Measurements from ENCODE around the gene TIMM44. TPM values are rescaled to one million over a fixed set of nuclear protein-coding genes. Genes with fewer than 3 reads are reported as not detected.

TIMM44 gene
- polyA plus RNA-seq, 1 donor (not counting 4 experiments of a cell fraction or from before 2014, with no cell fraction given), result 34.8 TPM

DNA sequence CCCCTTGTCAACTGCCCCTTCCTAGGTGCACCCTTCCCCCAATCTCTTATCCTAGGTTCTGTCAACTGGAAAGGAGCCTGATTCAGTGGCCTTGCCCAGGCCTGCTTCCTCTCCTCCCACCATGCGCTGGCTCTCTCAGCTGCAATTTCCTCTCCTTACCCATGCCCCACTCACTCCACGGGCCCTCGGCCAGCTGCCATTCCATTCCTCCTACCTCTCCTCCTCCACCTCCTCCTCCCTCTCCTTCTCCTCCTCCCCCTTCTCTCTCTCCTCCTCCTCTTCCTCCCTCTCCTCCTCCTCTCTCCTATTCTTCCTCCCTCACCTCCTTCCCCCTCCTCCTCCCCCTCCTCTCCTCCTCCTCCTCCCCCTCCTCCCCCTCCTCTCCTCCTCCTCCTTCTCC lies 9.6 kb upstream of the TIMM44 start:
- dilution Hi-C loops (cut with MboI; ENCODE audit: extremely low pct_ligation_motif_present, low sequenced_read_pairs), result no loop called here
- H3K79me2 ChIP-seq (ENCODE audit: control insufficient read depth, insufficient read depth, low read length), result no peaks in the 10 kb centered on the region
- H3K36me3 ChIP-seq (ENCODE audit: control insufficient read depth in 2 of 2, extremely low read depth in 1 of 2, insufficient read depth in 2 of 2, low read length in 2 of 2), result peaks cover 0 to 8% of the 10 kb centered on the region in 2 experiments
- no peaks in the 10 kb centered on the region for H4K20me1 ChIP-seq (ENCODE audit: control insufficient read depth, extremely low read depth, insufficient read depth, low read length)
- no peak overlapping the region for H3K9ac ChIP-seq (ENCODE audit: control insufficient read depth, extremely low read depth, insufficient read depth, low read length)
- H3K4me1 ChIP-seq (ENCODE audit: control insufficient read depth, extremely low read depth, insufficient read depth, low read length), result peaks cover 10% of the 10 kb centered on the region
- peak overlapping the region; percentile 66 for H3K4me2 ChIP-seq (ENCODE audit: control insufficient read depth, extremely low read depth, insufficient read depth, low read depth, low read length)
- H2AFZ ChIP-seq (ENCODE audit: control insufficient read depth, low read length), result no peak overlapping the region
- FAIRE-seq (peak; percentile 96), DNase-seq (ENCODE audit: low read depth, low spot score) (no peak)
- H3K4me3 ChIP-seq (ENCODE audit: control insufficient read depth in 2 of 3, extremely low read depth in 1 of 3, insufficient read depth in 2 of 3, low read depth in 1 of 3, low read length in 3 of 3), result peak overlapping the region in 1 of 3 experiments; percentile 10
- peak overlapping the region; percentile 20 for H3K27ac ChIP-seq (ENCODE audit: control insufficient read depth, insufficient read depth, low read length)
- H3K27me3 ChIP-seq (ENCODE audit: control insufficient read depth, extremely low read depth, insufficient read depth, low read length), result no peaks in the 10 kb centered on the region
- no peaks in the 10 kb centered on the region for H3K9me3 ChIP-seq (ENCODE audit: control insufficient read depth, low read depth, low read length)
- TF ChIP-seq EZH2 (IDR thresholded peaks at IDR 0.05; ENCODE audit: low read length), result no peak
- no peaks in the 10 kb centered on the region for H3K9me1 ChIP-seq (ENCODE audit: control insufficient read depth, extremely low read depth, insufficient read depth, low read length)

DNA sequence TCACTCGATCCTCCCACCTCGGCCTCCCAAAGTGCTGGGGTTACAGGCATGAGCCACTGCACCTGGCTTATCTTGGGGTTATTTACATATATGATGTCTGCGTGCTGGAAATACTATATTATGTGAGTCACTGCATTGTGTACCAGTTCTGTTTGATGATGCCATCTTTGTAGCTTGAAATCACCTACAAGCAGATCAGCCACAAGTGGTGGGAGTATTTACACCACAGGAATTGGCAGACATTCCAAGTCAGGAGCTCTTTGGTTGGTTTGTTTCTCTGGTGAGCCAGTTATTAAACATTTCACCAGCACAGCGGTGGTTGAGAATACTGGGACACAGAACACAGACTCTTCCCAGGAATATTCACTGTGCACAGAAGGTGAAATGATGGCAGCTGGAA lies 4.5 kb upstream of the TIMM44 start:
- H3K79me2 ChIP-seq (ENCODE audit: control insufficient read depth, insufficient read depth, low read length), result peaks cover 4% of the 10 kb centered on the region
- H3K9me3 ChIP-seq (ENCODE audit: control insufficient read depth, low read depth, low read length), result no peaks in the 10 kb centered on the region
- H3K4me2 ChIP-seq (ENCODE audit: control insufficient read depth, extremely low read depth, insufficient read depth, low read depth, low read length), result no peak overlapping the region
- no peak overlapping the region for H3K27ac ChIP-seq (ENCODE audit: control insufficient read depth, insufficient read depth, low read length)
- no peak overlapping the region for H3K9ac ChIP-seq (ENCODE audit: control insufficient read depth, extremely low read depth, insufficient read depth, low read length)
- dilution Hi-C loops (cut with MboI; ENCODE audit: extremely low pct_ligation_motif_present, low sequenced_read_pairs), result no loop called here
- no peaks in the 10 kb centered on the region for H3K27me3 ChIP-seq (ENCODE audit: control insufficient read depth, extremely low read depth, insufficient read depth, low read length)
- H4K20me1 ChIP-seq (ENCODE audit: control insufficient read depth, extremely low read depth, insufficient read depth, low read length), result no peaks in the 10 kb centered on the region
- FAIRE-seq, result peak; percentile 13
- no peaks in the 10 kb centered on the region for H3K9me1 ChIP-seq (ENCODE audit: control insufficient read depth, extremely low read depth, insufficient read depth, low read length)
- DNase-seq (ENCODE audit: low read depth, low spot score), result no peak
- no peak for TF ChIP-seq EZH2 (IDR thresholded peaks at IDR 0.05; ENCODE audit: low read length)
- TF ChIP-seq, protein P1, sequence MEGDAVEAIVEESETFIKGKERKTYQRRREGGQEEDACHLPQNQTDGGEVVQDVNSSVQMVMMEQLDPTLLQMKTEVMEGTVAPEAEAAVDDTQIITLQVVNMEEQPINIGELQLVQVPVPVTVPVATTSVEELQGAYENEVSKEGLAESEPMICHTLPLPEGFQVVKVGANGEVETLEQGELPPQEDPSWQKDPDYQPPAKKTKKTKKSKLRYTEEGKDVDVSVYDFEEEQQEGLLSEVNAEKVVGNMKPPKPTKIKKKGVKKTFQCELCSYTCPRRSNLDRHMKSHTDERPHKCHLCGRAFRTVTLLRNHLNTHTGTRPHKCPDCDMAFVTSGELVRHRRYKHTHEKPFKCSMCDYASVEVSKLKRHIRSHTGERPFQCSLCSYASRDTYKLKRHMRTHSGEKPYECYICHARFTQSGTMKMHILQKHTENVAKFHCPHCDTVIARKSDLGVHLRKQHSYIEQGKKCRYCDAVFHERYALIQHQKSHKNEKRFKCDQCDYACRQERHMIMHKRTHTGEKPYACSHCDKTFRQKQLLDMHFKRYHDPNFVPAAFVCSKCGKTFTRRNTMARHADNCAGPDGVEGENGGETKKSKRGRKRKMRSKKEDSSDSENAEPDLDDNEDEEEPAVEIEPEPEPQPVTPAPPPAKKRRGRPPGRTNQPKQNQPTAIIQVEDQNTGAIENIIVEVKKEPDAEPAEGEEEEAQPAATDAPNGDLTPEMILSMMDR (optimal IDR thresholded peaks at IDR 0.05 in 1 of 3, IDR thresholded peaks at IDR 0.05 in 1 of 3, conservative IDR thresholded peaks at IDR 0.05 in 1 of 3; ENCODE audit: extremely low read depth in 1 of 3, insufficient read depth in 2 of 3, low read length in 3 of 3), result no peak
- H3K4me3 ChIP-seq (ENCODE audit: control insufficient read depth in 2 of 3, extremely low read depth in 1 of 3, insufficient read depth in 2 of 3, low read depth in 1 of 3, low read length in 3 of 3), result no peak overlapping the region
- no peak overlapping the region for H2AFZ ChIP-seq (ENCODE audit: control insufficient read depth, low read length)
- no peaks in the 10 kb centered on the region for H3K36me3 ChIP-seq (ENCODE audit: control insufficient read depth in 2 of 2, extremely low read depth in 1 of 2, insufficient read depth in 2 of 2, low read length in 2 of 2)
- peaks cover 15% of the 10 kb centered on the region for H3K4me1 ChIP-seq (ENCODE audit: control insufficient read depth, extremely low read depth, insufficient read depth, low read length)

DNA sequence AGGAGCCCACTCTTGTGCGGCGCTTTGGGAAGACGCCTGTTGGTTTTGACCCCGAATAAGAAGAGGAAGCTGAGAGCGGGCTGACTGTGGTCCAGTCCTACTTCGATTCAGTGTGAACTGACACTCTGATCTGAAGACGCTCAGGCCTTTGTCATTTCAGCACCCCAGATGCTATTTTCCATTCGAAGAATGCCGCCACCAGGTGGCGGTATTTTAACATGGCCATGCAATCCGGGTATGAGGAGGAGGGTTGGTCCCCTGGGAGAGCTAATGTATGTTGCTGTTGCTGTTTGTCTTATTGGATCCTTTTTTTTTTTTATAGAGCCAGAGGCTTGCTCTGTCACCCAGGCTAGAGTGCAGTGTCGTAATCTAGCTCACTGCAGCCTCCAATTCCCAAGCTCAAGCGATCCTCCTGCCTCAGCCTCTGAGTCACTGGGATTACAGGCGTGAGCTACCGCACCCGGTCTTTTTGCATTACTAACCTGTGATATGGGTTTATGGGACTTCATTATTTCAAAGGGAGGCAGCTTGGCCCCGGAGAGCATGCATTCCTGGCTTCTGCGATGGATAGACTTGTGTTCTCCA lies 803 bp upstream of the TIMM44 start:
- DNase-seq (ENCODE audit: low read depth, low spot score) (peak; percentile 58), FAIRE-seq (peak; percentile 84)
- Histone ChIP-seq H3K4me3 (ENCODE audit: control insufficient read depth in 2 of 3, extremely low read depth in 1 of 3, insufficient read depth in 2 of 3, low read depth in 1 of 3, low read length in 3 of 3) (peak overlapping the region; percentile 43 to 100 (median 88)), H3K36me3 (ENCODE audit: control insufficient read depth in 2 of 2, extremely low read depth in 1 of 2, insufficient read depth in 2 of 2, low read length in 2 of 2) (peaks cover 3 to 23% of the 10 kb centered on the region in 2 experiments), H2AFZ (ENCODE audit: control insufficient read depth, low read length) (peak overlapping the region; percentile 94), H3K27me3 (ENCODE audit: control insufficient read depth, extremely low read depth, insufficient read depth, low read length) (no peaks in the 10 kb centered on the region), H3K9ac (ENCODE audit: control insufficient read depth, extremely low read depth, insufficient read depth, low read length) (peak overlapping the region; percentile 95), H3K79me2 (ENCODE audit: control insufficient read depth, insufficient read depth, low read length) (peaks cover 30% of the 10 kb centered on the region), H3K4me1 (ENCODE audit: control insufficient read depth, extremely low read depth, insufficient read depth, low read length) (peaks cover 15% of the 10 kb centered on the region), H3K9me3 (ENCODE audit: control insufficient read depth, low read depth, low read length) (no peaks in the 10 kb centered on the region), H3K27ac (ENCODE audit: control insufficient read depth, insufficient read depth, low read length) (peak overlapping the region; percentile 98), H4K20me1 (ENCODE audit: control insufficient read depth, extremely low read depth, insufficient read depth, low read length) (no peaks in the 10 kb centered on the region), H3K9me1 (ENCODE audit: control insufficient read depth, extremely low read depth, insufficient read depth, low read length) (no peaks in the 10 kb centered on the region), H3K4me2 (ENCODE audit: control insufficient read depth, extremely low read depth, insufficient read depth, low read depth, low read length) (peak overlapping the region; percentile 100)
- dilution Hi-C loops (cut with MboI; ENCODE audit: extremely low pct_ligation_motif_present, low sequenced_read_pairs), result no loop called here
- TF ChIP-seq EZH2 (IDR thresholded peaks at IDR 0.05; ENCODE audit: low read length), result no peak
- TF ChIP-seq, protein P1 (optimal IDR thresholded peaks at IDR 0.05 in 1 of 3, IDR thresholded peaks at IDR 0.05 in 1 of 3, conservative IDR thresholded peaks at IDR 0.05 in 1 of 3; ENCODE audit: extremely low read depth in 1 of 3, insufficient read depth in 2 of 3, low read length in 3 of 3), result peak; percentile 76 to 82 (median 80)
